ENCODE results near the gene TFAP2A. TPM values are rescaled to one million over a fixed set of nuclear protein-coding genes. Genes with fewer than 3 reads are reported as not detected.

Gene TFAP2A
- total RNA-seq, 4 donors from 2014 or later = 0.20 to 1.2 (median 0.66) TPM; not detected in 1

- DNase-seq (ENCODE audit: low spot score in 2 of 2) = no peak
- no peaks in the 10 kb centered on the region for H3K9me3 ChIP-seq
- no peak overlapping the region for H3K27ac ChIP-seq
- H3K4me1 ChIP-seq = peaks cover 0 to 80% (median 24%) of the 10 kb centered on the region in 4 donors
- H3K4me3 ChIP-seq = peak overlapping the region in 2 of 4 donors; percentile 11 to 15
- TF ChIP-seq EP300 (IDR thresholded peaks at IDR 0.05) (no peak), POLR2A (IDR thresholded peaks at IDR 0.05) (no peak), CTCF (IDR thresholded peaks at IDR 0.05) (no peak)
- 34 to 39% methylated on average over 42 to 45 of the region's 48 CpGs for WGBS, 2 donors
- no peaks in the 10 kb centered on the region for H3K36me3 ChIP-seq
- peaks cover 2 to 96% of the 10 kb centered on the region in 2 donors for H3K27me3 ChIP-seq
These were observed 2.2 kb upstream of the TFAP2A start for GRCh38 chr6:10416863-10417641.

GRCh38 chr6:10416516-10416862 is 1.6 kb upstream of the TFAP2A start:
- 69 to 70% methylated on average over 5 of the region's 5 CpGs for WGBS, 2 donors
- no peaks in the 10 kb centered on the region for H3K36me3 ChIP-seq
- H3K9me3 ChIP-seq = no peaks in the 10 kb centered on the region
- H3K27ac ChIP-seq = no peak overlapping the region
- TF ChIP-seq POLR2A (IDR thresholded peaks at IDR 0.05) (no peak), CTCF (IDR thresholded peaks at IDR 0.05) (no peak), EP300 (IDR thresholded peaks at IDR 0.05) (no peak)
- H3K4me1 ChIP-seq = peaks cover 0 to 77% (median 24%) of the 10 kb centered on the region in 4 donors
- DNase-seq (ENCODE audit: low spot score in 2 of 2) = no peak
- H3K4me3 ChIP-seq = no peak overlapping the region
- peaks cover 2 to 94% of the 10 kb centered on the region in 2 donors for H3K27me3 ChIP-seq

DNA sequence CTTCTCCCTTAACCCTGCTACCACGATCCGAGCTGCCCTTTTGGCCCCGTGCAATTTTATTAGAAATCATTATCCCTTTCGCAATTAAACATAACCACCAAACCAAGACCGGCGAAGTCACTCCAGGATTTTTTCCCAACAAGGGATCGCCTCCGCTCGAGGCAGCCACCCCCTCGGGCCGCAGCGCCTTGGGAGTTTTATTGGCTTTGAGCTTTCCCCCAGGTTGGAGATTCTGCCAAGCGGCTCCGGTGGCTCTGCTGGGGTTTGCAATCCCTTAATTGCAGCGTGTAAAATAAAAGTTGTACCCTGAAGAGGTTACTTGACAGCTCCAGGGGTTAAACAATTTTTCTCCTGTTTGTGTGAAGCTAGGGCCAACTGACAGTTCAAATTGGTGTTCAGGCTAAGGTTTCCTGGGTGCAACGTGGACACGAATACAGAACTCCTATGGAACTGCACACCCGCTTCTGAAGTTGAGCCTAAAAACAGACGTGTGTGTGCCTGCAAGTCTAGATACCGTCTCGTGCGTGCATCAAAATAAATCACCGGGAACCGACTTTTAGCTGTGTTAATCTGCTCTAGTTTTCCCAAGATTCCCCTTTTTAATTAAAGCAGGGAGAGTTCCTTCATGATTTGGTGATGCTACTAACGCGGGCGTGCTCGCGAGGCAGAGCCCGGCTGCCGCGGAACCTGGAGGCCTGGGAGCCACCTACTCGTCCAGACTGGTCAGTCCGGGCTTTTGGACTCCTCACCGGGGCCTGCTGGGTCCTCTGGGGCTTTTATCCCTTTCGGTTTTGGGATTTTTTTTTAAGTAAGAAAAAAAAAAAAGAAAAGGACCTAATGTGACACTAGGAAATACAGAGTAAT is 975 bp upstream of the TFAP2A start:
- no peaks in the 10 kb centered on the region for H3K9me3 ChIP-seq
- 43 to 50% methylated on average over 36 of the region's 36 CpGs for WGBS, 2 donors
- no peaks in the 10 kb centered on the region for H3K36me3 ChIP-seq
- peak overlapping the region in 1 of 4 donors; percentile 75 for H3K4me3 ChIP-seq
- peaks cover 0 to 77% (median 27%) of the 10 kb centered on the region in 4 donors for H3K4me1 ChIP-seq
- no peak overlapping the region for H3K27ac ChIP-seq
- H3K27me3 ChIP-seq = peaks cover 2 to 94% of the 10 kb centered on the region in 2 donors
- no peak for DNase-seq (ENCODE audit: low spot score in 2 of 2)
- TF ChIP-seq POLR2A (IDR thresholded peaks at IDR 0.05) = no peak
- no peak for TF ChIP-seq CTCF (IDR thresholded peaks at IDR 0.05)
- TF ChIP-seq EP300 (IDR thresholded peaks at IDR 0.05) = no peak

DNA sequence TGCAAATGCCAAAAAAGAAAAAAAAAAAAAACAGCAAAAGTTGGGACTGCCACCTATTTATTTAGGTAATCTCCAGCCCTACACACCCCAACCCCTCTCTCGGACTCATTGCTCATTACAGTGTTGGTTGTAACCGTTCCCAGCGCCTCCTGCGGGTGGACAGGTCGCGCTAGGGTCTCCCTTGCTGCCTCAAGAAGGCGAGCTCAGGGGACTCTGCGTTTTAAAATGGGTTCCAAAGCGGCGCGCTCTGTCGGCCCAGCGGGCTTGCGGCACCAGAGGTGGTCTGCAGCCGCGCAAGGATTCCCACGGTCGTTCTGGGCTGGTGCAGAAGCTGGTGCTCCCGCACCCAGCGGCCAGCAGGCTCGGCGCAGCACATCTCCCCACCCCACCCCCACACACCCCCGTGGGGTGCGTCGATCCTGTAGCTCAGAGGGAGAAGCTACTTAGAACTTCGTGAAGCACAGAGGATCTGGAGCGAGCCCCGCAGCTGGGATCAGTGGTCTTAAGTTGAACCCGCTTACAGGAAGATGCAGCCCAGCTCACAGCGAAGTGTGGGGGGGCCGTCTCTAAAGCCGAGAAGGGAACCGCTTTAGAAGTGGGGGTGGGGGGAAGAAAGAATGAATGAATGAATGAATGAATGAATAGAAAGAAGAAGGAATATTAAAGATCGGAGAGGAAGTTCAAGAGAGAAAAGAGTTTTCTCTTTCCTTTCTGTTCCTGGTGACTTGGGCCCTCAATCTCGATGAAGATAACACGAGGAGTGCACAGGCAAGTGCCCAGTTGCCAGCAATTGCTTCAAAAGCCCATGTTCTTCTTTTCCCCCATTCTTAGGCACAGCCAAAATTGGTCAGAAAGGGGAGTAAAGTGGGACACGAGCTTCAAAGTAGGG is 780 bp downstream of the TFAP2A start:
- no peak for DNase-seq (ENCODE audit: low spot score in 2 of 2)
- Histone ChIP-seq H3K4me3 (peak overlapping the region in 2 of 4 donors; percentile 75 to 92), H3K36me3 (no peaks in the 10 kb centered on the region), H3K4me1 (peaks cover 0 to 67% (median 28%) of the 10 kb centered on the region in 4 donors), H3K27me3 (peaks cover 2 to 94% of the 10 kb centered on the region in 2 donors), H3K9me3 (no peaks in the 10 kb centered on the region), H3K27ac (no peak overlapping the region)
- TF ChIP-seq CTCF (IDR thresholded peaks at IDR 0.05) = no peak
- no peak for TF ChIP-seq EP300 (IDR thresholded peaks at IDR 0.05)
- no peak for TF ChIP-seq POLR2A (IDR thresholded peaks at IDR 0.05)
- WGBS, 2 donors = 3 to 4% methylated on average over 19 to 37 of the region's 37 CpGs
